OCI-LY7 (cell line): ENCODE results near the gene PFKM. TPM values are rescaled to one million over a fixed set of nuclear protein-coding genes. Genes with fewer than 3 reads are reported as not detected.

Experiments
- Bru-seq: library from RNA; stranded (reverse); fragments of 400-500 nt; gene quantifications from one replicate; lab custom pipeline; 2021; lab: Mats Ljungman, UMichigan
- BruChase-seq, 2 experiments: library from RNA; stranded (reverse); fragments of 400-500 nt; gene quantifications; one replicate each; lab custom pipeline; 2021; lab: Mats Ljungman, UMichigan
- BruUV-seq: library from RNA; stranded (reverse); fragments of 400-500 nt; replicated peaks from 2 replicates; lab custom pipeline; 2021; lab: Mats Ljungman, UMichigan
- CTCF ChIA-PET: fragments of 300-600 bp; sonication (Branson Sonifier 250); formaldehyde crosslinking; loops from one replicate; lab custom pipeline; 2022; ENCODE audit warnings: antibody characterized with exemption; ENCODE audit not compliant: unreplicated experiment; lab: Charles Lee
- POLR2A ChIA-PET: fragments of 300-600 bp; sonication (Branson Sonifier 250); formaldehyde crosslinking; loops from one replicate; lab custom pipeline; 2022; ENCODE audit warnings: antibody characterized with exemption; lab: Charles Lee
- DNase-seq: peaks from one replicate; pipeline ENCODE4 v3.0.0-alpha.2; 2015; ENCODE audit warnings: low spot score
- H2AFZ ChIP-seq: fragments of 200-600 bp; sonication (generic), shearing (Covaris generic); 2 replicates; pipeline ENCODE4 v1.6.1; 2014; ENCODE audit warnings: mild to moderate bottlenecking, antibody characterized with exemption, low read length, moderate library complexity
- H3K27ac ChIP-seq: fragments of 200-600 bp; sonication (generic); 2 replicates; pipeline ENCODE4 v1.5.1; 2014; ENCODE audit warnings: mixed run types, low read depth, mild to moderate bottlenecking, moderate library complexity, low read length, inconsistent platforms; ENCODE audit not compliant: poor library complexity, severe bottlenecking
- H3K36me3 ChIP-seq: fragments of 200-600 bp; sonication (generic); 2 replicates; pipeline ENCODE4 v1.6.1; 2014; ENCODE audit warnings: mild to moderate bottlenecking, antibody characterized with exemption, low read length, moderate library complexity, mixed read lengths; ENCODE audit not compliant: insufficient read depth
- H3K4me1 ChIP-seq: fragments of 200-600 bp; sonication (generic); 2 replicates; pipeline ENCODE4 v1.5.1; 2014; ENCODE audit warnings: mild to moderate bottlenecking, low read length; ENCODE audit not compliant: insufficient read depth, poor library complexity, severe bottlenecking
- H3K4me2 ChIP-seq: fragments of 200-600 bp; sonication (generic); 2 replicates; pipeline ENCODE4 v1.6.1; 2014; ENCODE audit warnings: mild to moderate bottlenecking, low read length
- H3K4me3 ChIP-seq: fragments of 200-600 bp; sonication (generic); 2 replicates; pipeline ENCODE4 v1.5.1; 2014; ENCODE audit warnings: mild to moderate bottlenecking, low read depth, low read length; ENCODE audit not compliant: poor library complexity, severe bottlenecking
- H3K79me2 ChIP-seq: fragments of 200-600 bp; sonication (generic); 2 replicates; pipeline ENCODE4 v1.6.1; 2016; ENCODE audit warnings: low read depth, mild to moderate bottlenecking, low read length, moderate library complexity, mixed read lengths; ENCODE audit not compliant: insufficient read depth
- H3K9me2 ChIP-seq: fragments of 200-600 bp; sonication (generic); 2 replicates; pipeline ENCODE4 v1.6.1; 2016; ENCODE audit warnings: mild to moderate bottlenecking, low read length, mixed read lengths; ENCODE audit not compliant: insufficient read depth
- H3K9me3 ChIP-seq: fragments of 200-600 bp; sonication (generic); 2 replicates; pipeline ENCODE4 v1.6.1; 2014; ENCODE audit warnings: mild to moderate bottlenecking, mixed run types, low read length, mixed read lengths
- H4K20me1 ChIP-seq: fragments of 200-600 bp; sonication (generic); 2 replicates; pipeline ENCODE4 v1.6.1; 2014; ENCODE audit warnings: mild to moderate bottlenecking, antibody characterized with exemption, low read length, moderate library complexity, mixed read lengths; ENCODE audit not compliant: insufficient read depth
- EZH2phosphoT487 ChIP-seq: fragments of 200-600 bp; sonication (generic); IDR thresholded peaks from 2 replicates; pipeline ENCODE4 v1.6.1; 2018; ENCODE audit warnings: low read depth, borderline replicate concordance, mild to moderate bottlenecking, mixed run types, antibody characterized with exemption, low read length, moderate library complexity, mixed read lengths
- intact Hi-C: fragments of 100-400 bp; cut with micrococcal nuclease; formaldehyde crosslinking; loops from one replicate; pipeline ENCODE4 v1.10.0; 2022; ENCODE audit not compliant: unreplicated experiment
- long read RNA-seq: library from polyadenylated mRNA; stranded (forward); transcript quantifications from one replicate; pipeline ENCODE4 v2.0.0, GENCODE V29; 2022
- total RNA-seq, 2 experiments: library from RNA; depleted of rRNA in 1 of 2; stranded (reverse); fragments of >200 nt in 1 of 2; shearing (Covaris generic) in 1 of 2; gene quantifications; 2 replicates each; pipeline ENCODE4 v1.2.3, GENCODE V29; 2014 to 2022
- TF ChIP-seq, protein P1 (sequence below): fragments of 200-600 bp; sonication (generic); conservative IDR thresholded peaks from 2 replicates; pipeline ENCODE4 v1.5.1; 2014; ENCODE audit warnings: mild to moderate bottlenecking, antibody characterized with exemption, low read length, moderate library complexity, mixed read lengths

Gene PFKM
- total RNA-seq (2014; rRNA removed; shearing (Covaris generic)) (37.4 and 42.3 TPM in 2 replicates), total RNA-seq (2022) (72.5 and 80.1 TPM in 2 replicates), Bru-seq, nascent RNA (percentile 77 among the genes with signal in this experiment), BruChase-seq, experiment 1, labeled RNA remaining after a 6-hour chase (percentile 80 among the genes with signal in this experiment), BruChase-seq, experiment 2, labeled RNA remaining after a 2-hour chase (percentile 79 among the genes with signal in this experiment)
- long read RNA-seq, transcript PFKM-203 (23 exons, 3,224 nt) = major isoform, 55 of 95 reads
- long read RNA-seq, partial matches to known transcripts = 11 of 95 reads
- long read RNA-seq, other reads (novel, unspliced or antisense) = 18 of 95 reads

- peak; percentile 87 for DNase-seq
These were observed at the start of gene PFKM for GRCh38 chr12:48119078-48119833. TSS of gene PFKM (plus strand) at chr12:48119364. CDS start at chr12:48122775, 3,411 bp downstream.

GRCh38 chr12:48070033-48070432, 49.1 kb upstream of the PFKM start:
- Histone ChIP-seq H3K36me3 (peaks cover 96% of the 10 kb centered on the region), H3K4me3 (no peak overlapping the region), H3K27ac (no peak overlapping the region), H3K4me1 (no peaks in the 10 kb centered on the region), H4K20me1 (no peaks in the 10 kb centered on the region), H3K79me2 (no peaks in the 10 kb centered on the region), H2AFZ (no peak overlapping the region), H3K4me2 (no peak overlapping the region), H3K9me2 (no peaks in the 10 kb centered on the region), H3K9me3 (no peaks in the 10 kb centered on the region)
- DNase-seq = no peak
- intact Hi-C loops = no loop called here
- CTCF ChIA-PET = no interaction called here
- POLR2A ChIA-PET = no interaction called here
- no peak for TF ChIP-seq EZH2phosphoT487
- TF ChIP-seq, protein P1, sequence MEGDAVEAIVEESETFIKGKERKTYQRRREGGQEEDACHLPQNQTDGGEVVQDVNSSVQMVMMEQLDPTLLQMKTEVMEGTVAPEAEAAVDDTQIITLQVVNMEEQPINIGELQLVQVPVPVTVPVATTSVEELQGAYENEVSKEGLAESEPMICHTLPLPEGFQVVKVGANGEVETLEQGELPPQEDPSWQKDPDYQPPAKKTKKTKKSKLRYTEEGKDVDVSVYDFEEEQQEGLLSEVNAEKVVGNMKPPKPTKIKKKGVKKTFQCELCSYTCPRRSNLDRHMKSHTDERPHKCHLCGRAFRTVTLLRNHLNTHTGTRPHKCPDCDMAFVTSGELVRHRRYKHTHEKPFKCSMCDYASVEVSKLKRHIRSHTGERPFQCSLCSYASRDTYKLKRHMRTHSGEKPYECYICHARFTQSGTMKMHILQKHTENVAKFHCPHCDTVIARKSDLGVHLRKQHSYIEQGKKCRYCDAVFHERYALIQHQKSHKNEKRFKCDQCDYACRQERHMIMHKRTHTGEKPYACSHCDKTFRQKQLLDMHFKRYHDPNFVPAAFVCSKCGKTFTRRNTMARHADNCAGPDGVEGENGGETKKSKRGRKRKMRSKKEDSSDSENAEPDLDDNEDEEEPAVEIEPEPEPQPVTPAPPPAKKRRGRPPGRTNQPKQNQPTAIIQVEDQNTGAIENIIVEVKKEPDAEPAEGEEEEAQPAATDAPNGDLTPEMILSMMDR = no peak
- BruUV-seq = no TSS peak

More at GRCh38 chr12:48119078-48119833, at the start of gene PFKM:
- intact Hi-C loops = loop anchor here (1.0 to 2.0 kb wide), 2 partner anchors 13 to 38 kb away; partner anchors contain the start of genes ASB8 and SENP1
- Histone ChIP-seq H3K36me3 (peaks cover 25% of the 10 kb centered on the region), H3K4me2 (peak within 1 kb of the TSS; percentile 83), H3K4me1 (peaks cover 21% of the 10 kb centered on the region), H3K9me2 (no peaks in the 10 kb centered on the region), H3K9me3 (no peaks in the 10 kb centered on the region), H3K79me2 (peaks cover 22% of the 10 kb centered on the region; the same call in 1 of the 2 replicates), H3K27ac (peak within 1 kb of the TSS; percentile 40), H4K20me1 (no peaks in the 10 kb centered on the region), H3K4me3 (peak within 1 kb of the TSS; percentile 86), H2AFZ (peak within 1 kb of the TSS; percentile 76)
- ChIA-PET CTCF (interaction anchor here (0.6 to 1.4 kb wide), 3 partner anchors 12 to 1106 kb away, joined by 3 to 4 read pairs (median 4); no protein-coding TSS in a partner anchor), POLR2A (interaction anchor here (0.6 to 6.8 kb wide), 10 partner anchors 9 to 291 kb away, joined by 3 to 62 read pairs (median 4); partner anchors contain the start of genes ASB8 and SENP1)
- TF ChIP-seq, protein P1 = no peak
- TF ChIP-seq EZH2phosphoT487 = no peak
- BruUV-seq = no TSS peak
